K562 (cell line): Measurements from ENCODE around the gene PGLYRP1. TPM values are rescaled to one million over a fixed set of nuclear protein-coding genes. Genes with fewer than 3 reads are reported as not detected.

Experiments
- BDP1 ChIP-seq: IDR thresholded peaks from 3 replicates; pipeline ENCODE4 v1.6.1; 2011; ENCODE audit not compliant: insufficient read length, insufficient read depth
- DDX20 ChIP-seq: fragments of 450-650 bp; IDR thresholded peaks from 2 replicates; pipeline ENCODE4 v1.6.1; 2016; ENCODE audit warnings: missing genetic modification characterization, low read depth, mild to moderate bottlenecking, missing compliant biosample characterization, moderate library complexity
- GTF2A2 ChIP-seq: IDR thresholded peaks from 2 replicates; pipeline ENCODE4 v1.6.1; 2016; ENCODE audit warnings: mild to moderate bottlenecking, missing genetic modification characterization, missing compliant biosample characterization
- HDAC2 ChIP-seq: fragments of 450-650 bp; IDR thresholded peaks from 2 replicates; pipeline ENCODE4 v1.6.1; 2016; ENCODE audit warnings: mild to moderate bottlenecking
- HEY1 ChIP-seq: fragments of 250-450 bp; sonication (Bioruptor Pico); IDR thresholded peaks from 2 replicates; pipeline ENCODE4 v1.5.0; 2020; ENCODE audit warnings: mild to moderate bottlenecking, moderate library complexity, borderline replicate concordance
- KDM5B ChIP-seq: fragments of 200-600 bp; sonication (generic); IDR thresholded peaks from 2 replicates; pipeline ENCODE4 v1.6.1; 2012; ENCODE audit warnings: low read depth, mild to moderate bottlenecking, moderate library complexity, low read length, control low read depth, inconsistent platforms; ENCODE audit not compliant: insufficient replicate concordance
- MED1 ChIP-seq: sonication (generic); formaldehyde crosslinking; IDR thresholded peaks from 2 replicates; pipeline ENCODE4 v1.8.1; 2023; ENCODE audit warnings: missing genetic modification reagents, borderline replicate concordance
- PHF8 ChIP-seq: fragments of 200-600 bp; sonication (generic); IDR thresholded peaks from 2 replicates; pipeline ENCODE4 v1.6.1; 2012; ENCODE audit warnings: mixed run types, mild to moderate bottlenecking, inconsistent platforms, low read length, moderate library complexity, borderline replicate concordance
- POLR2G ChIP-seq: fragments of 200-400 bp; formaldehyde crosslinking; IDR thresholded peaks from 2 replicates; pipeline ENCODE4 v1.6.1; 2017; ENCODE audit warnings: low read depth, mild to moderate bottlenecking, antibody characterized with exemption, low read length, moderate library complexity
- RAD21 ChIP-seq, 2 experiments: fragments of 250-450 bp in 1 of 2; fragments of 450-650 bp in 1 of 2; sonication (Bioruptor Pico) in 1 of 2; formaldehyde crosslinking in 1 of 2; IDR thresholded peaks in 1 of 2; conservative IDR thresholded peaks in 1 of 2; 2 replicates each; pipeline versions ENCODE4 v1.4.0 to v1.8.0; 2020 to 2022; ENCODE audit warnings: mild to moderate bottlenecking in 2 of 2, moderate library complexity in 1 of 2
- RHOXF2B ChIP-seq: fragments of 250-450 bp; sonication (Bioruptor Pico); conservative IDR thresholded peaks from 2 replicates; pipeline ENCODE4 v1.5.1; 2021
- SAFB ChIP-seq: fragments of 200-400 bp; formaldehyde crosslinking; IDR thresholded peaks from 2 replicates; pipeline ENCODE4 v1.6.1; 2017; ENCODE audit warnings: low read depth, low read length, borderline replicate concordance
- SMAD4 ChIP-seq: fragments of 250-450 bp; sonication (Bioruptor Pico); conservative IDR thresholded peaks from 2 replicates; pipeline ENCODE4 v1.8.0; 2021; ENCODE audit warnings: inconsistent platforms, mild to moderate bottlenecking, moderate library complexity
- ZNF175 ChIP-seq: fragments of 200-800 bp; sonication (Bioruptor generic); IDR thresholded peaks from 2 replicates; pipeline ENCODE4 v1.6.1; 2016; ENCODE audit warnings: low read depth, mild to moderate bottlenecking, missing genetic modification characterization, missing compliant biosample characterization
- ZNF224 ChIP-seq: sonication (generic); formaldehyde crosslinking; IDR thresholded peaks from 2 replicates; pipeline ENCODE4 v1.8.0; 2022; ENCODE audit warnings: mild to moderate bottlenecking, missing genetic modification reagents
- polyA plus RNA-seq, 8 experiments: library from polyadenylated mRNA; depleted of rRNA in 4 of 8; stranded (reverse) in 5 of 8; unstranded in 3 of 8; fragments of >200 nt; fragmentation: Nextera tagmentation in 2 of 8; fragmentation: Illumina TruSeq in 1 of 8; extraction: Ambion mirVana in 2 of 8; extraction: Trizol in 1 of 8; gene quantifications; 2 replicates each; pipeline versions ENCODE4 v1.2.1 to v1.2.3, GENCODE V29; 2011 to 2014; ENCODE audit warnings: inconsistent platforms in 1 of 8, missing spikeins in 1 of 8
- total RNA-seq, 7 experiments: library from RNA; depleted of rRNA in 6 of 7; stranded (reverse); fragments of >200 nt in 6 of 7; fragmentation: Illumina TruSeq in 2 of 7; extraction: Trizol in 2 of 7; gene quantifications; 2 replicates each; pipeline versions ENCODE4 v1.2.1 to v1.2.3, GENCODE V29; 2011 to 2021; ENCODE audit warnings: low replicate concordance in 1 of 7
- TF ChIP-seq, protein P1 (sequence below): fragments of 250-450 bp; sonication (Bioruptor Pico); IDR thresholded peaks from 2 replicates; pipeline ENCODE4 v1.5.0; 2020; ENCODE audit warnings: mild to moderate bottlenecking
- TF ChIP-seq, protein P2 (sequence below), 3 experiments: fragments of 200-800 bp in 1 of 3; fragments of 250-450 bp in 1 of 3; fragments of 450-650 bp in 1 of 3; sonication (Bioruptor Pico) in 1 of 3; sonication (Bioruptor generic) in 1 of 3; formaldehyde crosslinking in 1 of 3; IDR thresholded peaks; 2 replicates each; pipeline versions ENCODE4 v1.6.1 to v1.8.0; 2016 to 2022; ENCODE audit warnings: mild to moderate bottlenecking in 2 of 3, missing genetic modification characterization in 2 of 3, missing compliant biosample characterization in 1 of 3, moderate library complexity in 1 of 3

PGLYRP1 gene
- total and polyA plus RNA-seq, 9 of the 15 experiments (the other 6 are each of a cell fraction or from before 2014, with no cell fraction given) = not detected

DNA sequence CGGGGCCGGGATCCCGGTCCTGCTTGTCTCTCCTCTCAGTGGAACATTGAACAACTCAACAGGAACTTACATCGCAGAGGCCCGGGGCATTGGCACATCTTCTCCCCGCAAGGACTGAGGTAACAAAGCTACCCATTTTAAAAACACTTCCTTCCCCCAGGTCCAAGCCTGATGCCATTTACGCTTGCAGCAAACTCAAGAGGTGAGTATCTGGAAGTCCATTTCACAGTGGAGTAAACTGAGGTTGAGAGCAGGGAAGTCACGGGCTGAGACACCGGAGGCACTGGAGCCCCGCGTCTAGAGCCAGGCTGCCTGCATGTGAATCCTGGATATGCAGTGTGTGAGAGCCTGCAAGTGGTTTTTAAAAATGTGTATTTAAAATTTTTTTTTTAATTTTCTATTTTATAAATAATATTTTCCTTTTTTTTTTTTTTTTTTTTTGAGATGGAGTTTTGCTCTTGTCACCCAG, 492 bp upstream of the PGLYRP1 start (continued):
- TF ChIP-seq, protein P1, sequence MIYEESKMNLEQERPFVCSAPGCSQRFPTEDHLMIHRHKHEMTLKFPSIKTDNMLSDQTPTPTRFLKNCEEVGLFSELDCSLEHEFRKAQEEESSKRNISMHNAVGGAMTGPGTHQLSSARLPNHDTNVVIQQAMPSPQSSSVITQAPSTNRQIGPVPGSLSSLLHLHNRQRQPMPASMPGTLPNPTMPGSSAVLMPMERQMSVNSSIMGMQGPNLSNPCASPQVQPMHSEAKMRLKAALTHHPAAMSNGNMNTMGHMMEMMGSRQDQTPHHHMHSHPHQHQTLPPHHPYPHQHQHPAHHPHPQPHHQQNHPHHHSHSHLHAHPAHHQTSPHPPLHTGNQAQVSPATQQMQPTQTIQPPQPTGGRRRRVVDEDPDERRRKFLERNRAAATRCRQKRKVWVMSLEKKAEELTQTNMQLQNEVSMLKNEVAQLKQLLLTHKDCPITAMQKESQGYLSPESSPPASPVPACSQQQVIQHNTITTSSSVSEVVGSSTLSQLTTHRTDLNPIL (CRISPR knock-in tag) = no peak
- no peak for TF ChIP-seq POLR2G
- no peak for TF ChIP-seq ZNF224
- TF ChIP-seq HDAC2 = no peak
- TF ChIP-seq GTF2A2 (tag) = no peak
- no peak for TF ChIP-seq SAFB
- TF ChIP-seq ZNF175 (CRISPR knock-in tag) = no peak
- no peak for TF ChIP-seq DDX20 (tag)
- TF ChIP-seq SMAD4 = no peak
- TF ChIP-seq HEY1 (CRISPR knock-in tag) = no peak
- no peak for TF ChIP-seq MED1 (CRISPR knock-in tag)
- TF ChIP-seq PHF8 = no peak
- TF ChIP-seq, protein P2, sequence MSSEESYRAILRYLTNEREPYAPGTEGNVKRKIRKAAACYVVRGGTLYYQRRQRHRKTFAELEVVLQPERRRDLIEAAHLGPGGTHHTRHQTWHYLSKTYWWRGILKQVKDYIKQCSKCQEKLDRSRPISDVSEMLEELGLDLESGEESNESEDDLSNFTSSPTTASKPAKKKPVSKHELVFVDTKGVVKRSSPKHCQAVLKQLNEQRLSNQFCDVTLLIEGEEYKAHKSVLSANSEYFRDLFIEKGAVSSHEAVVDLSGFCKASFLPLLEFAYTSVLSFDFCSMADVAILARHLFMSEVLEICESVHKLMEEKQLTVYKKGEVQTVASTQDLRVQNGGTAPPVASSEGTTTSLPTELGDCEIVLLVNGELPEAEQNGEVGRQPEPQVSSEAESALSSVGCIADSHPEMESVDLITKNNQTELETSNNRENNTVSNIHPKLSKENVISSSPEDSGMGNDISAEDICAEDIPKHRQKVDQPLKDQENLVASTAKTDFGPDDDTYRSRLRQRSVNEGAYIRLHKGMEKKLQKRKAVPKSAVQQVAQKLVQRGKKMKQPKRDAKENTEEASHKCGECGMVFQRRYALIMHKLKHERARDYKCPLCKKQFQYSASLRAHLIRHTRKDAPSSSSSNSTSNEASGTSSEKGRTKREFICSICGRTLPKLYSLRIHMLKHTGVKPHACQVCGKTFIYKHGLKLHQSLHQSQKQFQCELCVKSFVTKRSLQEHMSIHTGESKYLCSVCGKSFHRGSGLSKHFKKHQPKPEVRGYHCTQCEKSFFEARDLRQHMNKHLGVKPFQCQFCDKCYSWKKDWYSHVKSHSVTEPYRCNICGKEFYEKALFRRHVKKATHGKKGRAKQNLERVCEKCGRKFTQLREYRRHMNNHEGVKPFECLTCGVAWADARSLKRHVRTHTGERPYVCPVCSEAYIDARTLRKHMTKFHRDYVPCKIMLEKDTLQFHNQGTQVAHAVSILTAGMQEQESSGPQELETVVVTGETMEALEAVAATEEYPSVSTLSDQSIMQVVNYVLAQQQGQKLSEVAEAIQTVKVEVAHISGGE (CRISPR knock-in tag; IDR thresholded peaks at IDR 0.05) = no peak
- TF ChIP-seq RHOXF2B (CRISPR knock-in tag) = no peak
- TF ChIP-seq KDM5B = no peak
- no peak for TF ChIP-seq RAD21 (CRISPR knock-in tag; conservative IDR thresholded peaks at IDR 0.05 in 1 of 2, IDR thresholded peaks at IDR 0.05 in 1 of 2)
- TF ChIP-seq BDP1 = no peak
